ENCODE measurements around the gene UBQLN1. TPM values are rescaled to one million over a fixed set of nuclear protein-coding genes. Genes with fewer than 3 reads are reported as not detected.
A peak's percentile ranks its signal among the peaks of the same experiment; 100 is the strongest.
"Not testable (repeated sequence)": the region's sequence is repeated elsewhere in the genome, so short reads cannot be mapped to it uniquely, and the experiment has no call there.

UBQLN1 gene
- total RNA-seq, 2 experiments from 2014 or later: 178 to 185 TPM

DNA sequence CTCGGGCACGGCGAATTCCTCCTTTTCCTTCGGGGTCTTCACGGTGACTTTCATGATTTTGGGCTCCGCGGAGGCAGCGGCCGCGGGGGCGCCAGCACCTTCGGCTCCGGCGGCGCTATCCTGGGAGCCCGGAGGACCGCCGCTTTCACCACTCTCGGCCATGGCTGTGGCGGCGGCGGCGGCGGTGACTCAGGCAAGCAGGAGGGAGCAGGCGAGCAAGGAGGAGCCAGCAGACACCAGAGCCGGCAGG, 315 bp downstream of the UBQLN1 start:
- ChIA-PET POLR2A (interaction anchor here (0.6 to 3.5 kb wide), 25 partner anchors 11 to 273 kb away, joined by 3 to 61 read pairs (median 6); partner anchors contain the start of genes HNRNPK, IDNK, KIF27 and RMI1), CTCF (interaction anchor here (1.2 to 2.2 kb wide), 5 partner anchors 19 to 213 kb away, joined by 3 to 7 read pairs (median 6); partner anchors contain the start of genes IDNK and KIF27)
- Histone ChIP-seq H3K27me3 (ENCODE audit: control insufficient read depth in 1 of 2, insufficient read depth in 2 of 2, low read length in 2 of 2) (no peaks in the 10 kb centered on the region), H3K36me3 (ENCODE audit: insufficient read depth, low read length) (no peaks in the 10 kb centered on the region), H3K4me3 (ENCODE audit: low read length) (peak overlapping the region; percentile 92), H3K27ac (ENCODE audit: low read depth in 1 of 2, low read length in 2 of 2) (peak overlapping the region; percentile 96 to 98), H3K4me1 (ENCODE audit: insufficient read depth, low read length) (peaks cover 14% of the 10 kb centered on the region), H3K9me3 (ENCODE audit: control insufficient read depth in 1 of 2, insufficient read depth in 1 of 2, low read length in 2 of 2) (no peaks in the 10 kb centered on the region)
- peak overlapping the region; percentile 94 for H3K27ac Mint-ChIP-seq
- H3K4me3 Mint-ChIP-seq: peak overlapping the region; percentile 90
- intact Hi-C loops (cut with DNase I, micrococcal nuclease): loop anchor here (2.0 to 10.0 kb wide), 5 partner anchors 40 to 277 kb away; partner anchors contain the start of genes GKAP1 (in 2 of the 2), HNRNPK (in 1 of the 2) and RMI1 (in 1 of the 2)
- no peaks in the 10 kb centered on the region for H3K27me3 Mint-ChIP-seq
- no peaks in the 10 kb centered on the region for H3K9me3 Mint-ChIP-seq
- peaks cover 37% of the 10 kb centered on the region for H3K36me3 Mint-ChIP-seq (ENCODE audit: low read depth)
- no peak for ATAC-seq (ENCODE audit: poor library complexity)
- H3K4me1 Mint-ChIP-seq (ENCODE audit: low read depth): peaks cover 57% of the 10 kb centered on the region
- no peak for DNase-seq
- TF ChIP-seq, protein P1, sequence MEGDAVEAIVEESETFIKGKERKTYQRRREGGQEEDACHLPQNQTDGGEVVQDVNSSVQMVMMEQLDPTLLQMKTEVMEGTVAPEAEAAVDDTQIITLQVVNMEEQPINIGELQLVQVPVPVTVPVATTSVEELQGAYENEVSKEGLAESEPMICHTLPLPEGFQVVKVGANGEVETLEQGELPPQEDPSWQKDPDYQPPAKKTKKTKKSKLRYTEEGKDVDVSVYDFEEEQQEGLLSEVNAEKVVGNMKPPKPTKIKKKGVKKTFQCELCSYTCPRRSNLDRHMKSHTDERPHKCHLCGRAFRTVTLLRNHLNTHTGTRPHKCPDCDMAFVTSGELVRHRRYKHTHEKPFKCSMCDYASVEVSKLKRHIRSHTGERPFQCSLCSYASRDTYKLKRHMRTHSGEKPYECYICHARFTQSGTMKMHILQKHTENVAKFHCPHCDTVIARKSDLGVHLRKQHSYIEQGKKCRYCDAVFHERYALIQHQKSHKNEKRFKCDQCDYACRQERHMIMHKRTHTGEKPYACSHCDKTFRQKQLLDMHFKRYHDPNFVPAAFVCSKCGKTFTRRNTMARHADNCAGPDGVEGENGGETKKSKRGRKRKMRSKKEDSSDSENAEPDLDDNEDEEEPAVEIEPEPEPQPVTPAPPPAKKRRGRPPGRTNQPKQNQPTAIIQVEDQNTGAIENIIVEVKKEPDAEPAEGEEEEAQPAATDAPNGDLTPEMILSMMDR (IDR thresholded peaks at IDR 0.05): no peak

DNA sequence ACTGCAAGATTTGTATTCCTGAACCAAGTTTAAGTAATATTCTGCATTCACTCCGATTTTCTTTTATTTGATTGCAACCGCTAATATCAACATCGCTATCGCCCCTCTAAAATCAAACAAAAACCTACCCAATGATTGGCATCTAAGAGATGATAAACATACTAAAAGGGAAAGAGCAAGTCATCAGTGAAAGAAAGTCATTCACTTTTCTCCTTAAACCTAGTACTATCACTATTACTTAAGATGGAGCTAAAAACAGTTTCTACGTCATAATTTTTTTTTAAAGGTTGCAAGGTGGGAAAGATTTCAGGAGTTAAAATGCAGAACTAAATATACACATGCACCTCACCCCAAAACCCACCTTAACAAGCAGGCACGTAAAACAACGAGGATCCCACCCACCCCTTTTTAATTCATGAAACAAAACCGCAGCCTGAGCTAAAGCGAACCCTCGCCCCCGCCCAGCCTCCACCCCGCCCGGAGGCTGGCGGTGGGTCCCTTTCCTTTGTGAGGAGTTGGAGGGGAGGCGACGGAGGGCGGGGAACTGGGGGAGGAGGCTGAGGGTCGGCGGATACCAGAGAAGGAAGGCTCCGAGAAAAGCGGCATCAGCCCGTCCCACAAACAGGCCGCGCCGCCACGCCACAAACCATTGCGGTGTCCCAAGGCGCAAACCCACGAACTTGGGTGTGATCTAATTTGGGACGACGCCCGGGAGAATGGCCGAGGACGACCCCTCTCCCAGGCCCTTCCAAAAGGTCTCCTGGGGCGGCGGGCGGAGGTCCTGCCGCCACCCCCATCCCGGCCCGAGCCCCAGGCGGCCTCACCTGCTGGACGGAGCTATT, 861 bp downstream of the UBQLN1 start:
- peak overlapping the region; percentile 94 for H3K27ac Mint-ChIP-seq
- H3K4me3 Mint-ChIP-seq: peak overlapping the region; percentile 90
- Histone ChIP-seq H3K4me3 (ENCODE audit: low read length) (peak overlapping the region; percentile 92), H3K9me3 (ENCODE audit: control insufficient read depth in 1 of 2, insufficient read depth in 1 of 2, low read length in 2 of 2) (no peaks in the 10 kb centered on the region), H3K27ac (ENCODE audit: low read depth in 1 of 2, low read length in 2 of 2) (peak overlapping the region; percentile 96 to 98), H3K27me3 (ENCODE audit: control insufficient read depth in 1 of 2, insufficient read depth in 2 of 2, low read length in 2 of 2) (no peaks in the 10 kb centered on the region), H3K36me3 (ENCODE audit: insufficient read depth, low read length) (no peaks in the 10 kb centered on the region), H3K4me1 (ENCODE audit: insufficient read depth, low read length) (peaks cover 15% of the 10 kb centered on the region)
- ATAC-seq (ENCODE audit: poor library complexity) (peak; percentile 38), DNase-seq (peak; percentile 31 to 76 (median 47))
- ChIA-PET CTCF (interaction anchor here (1.2 to 2.2 kb wide), 3 partner anchors 19 to 214 kb away, joined by 3 to 7 read pairs (median 3); partner anchors contain the start of gene KIF27), POLR2A (interaction anchor here (0.5 to 3.5 kb wide), 19 partner anchors 10 to 273 kb away, joined by 3 to 61 read pairs (median 6); partner anchors contain the start of genes HNRNPK, IDNK, KIF27 and RMI1)
- TF ChIP-seq, protein P1 (IDR thresholded peaks at IDR 0.05): no peak
- intact Hi-C loops (cut with DNase I, micrococcal nuclease): loop anchor here (1.0 to 10.0 kb wide), 6 partner anchors 11 to 278 kb away; partner anchors contain the start of genes GKAP1 (in 2 of the 2), HNRNPK (in 1 of the 2) and RMI1 (in 1 of the 2)
- no peaks in the 10 kb centered on the region for H3K9me3 Mint-ChIP-seq
- peaks cover 61% of the 10 kb centered on the region for H3K4me1 Mint-ChIP-seq (ENCODE audit: low read depth)
- H3K27me3 Mint-ChIP-seq: no peaks in the 10 kb centered on the region
- peaks cover 37% of the 10 kb centered on the region for H3K36me3 Mint-ChIP-seq (ENCODE audit: low read depth)

GRCh38 chr9:83705219-83705651, 2.5 kb downstream of the UBQLN1 start:
- DNase-seq: peak in 2 of 14 experiments; percentile 30 to 59
- Mint-ChIP-seq H3K27ac (peak overlapping the region; percentile 94), H3K4me3 (peak overlapping the region; percentile 90), H3K36me3 (ENCODE audit: low read depth) (peaks cover 44% of the 10 kb centered on the region), H3K4me1 (ENCODE audit: low read depth) (peaks cover 76% of the 10 kb centered on the region)
- H3K4me3 ChIP-seq (ENCODE audit: low read length); H3K36me3 ChIP-seq (ENCODE audit: insufficient read depth, low read length); H3K9me3 Mint-ChIP-seq; H3K27me3 ChIP-seq (ENCODE audit: control insufficient read depth in 1 of 2, insufficient read depth in 2 of 2, low read length in 2 of 2); H3K27me3 Mint-ChIP-seq; ATAC-seq (ENCODE audit: poor library complexity); POLR2A ChIA-PET; H3K27ac ChIP-seq (ENCODE audit: low read depth in 1 of 2, low read length in 2 of 2); H3K9me3 ChIP-seq (ENCODE audit: control insufficient read depth in 1 of 2, insufficient read depth in 1 of 2, low read length in 2 of 2): not testable (repeated sequence)
- intact Hi-C loops (cut with DNase I, micrococcal nuclease): loop anchor here (2.0 to 10.0 kb wide), 4 partner anchors 38 to 280 kb away; partner anchors contain the start of genes GKAP1 (in 1 of the 2), HNRNPK (in 1 of the 2) and RMI1 (in 1 of the 2)
- CTCF ChIA-PET: interaction anchor here (0.9 kb wide), 2 partner anchors 82 to 205 kb away, joined by 3 read pairs; partner anchors contain the start of gene IDNK
- peaks cover 23% of the 10 kb centered on the region for H3K4me1 ChIP-seq (ENCODE audit: insufficient read depth, low read length)

Measured in CD4-positive, alpha-beta T cell (primary cell).